HepG2 (cell line): ENCODE measurements around the gene MAMSTR. TPM values are rescaled to one million over a fixed set of nuclear protein-coding genes. Genes with fewer than 3 reads are reported as not detected.

ENCODE experiments used
- ARID4A ChIP-seq: sonication (generic); formaldehyde crosslinking; IDR thresholded peaks from 2 replicates; pipeline ENCODE4 v1.5.0; 2020; ENCODE audit warnings: mild to moderate bottlenecking, missing genetic modification reagents, borderline replicate concordance
- CEBPB ChIP-seq: IDR thresholded peaks from 2 replicates; pipeline ENCODE4 v1.6.1; 2011; ENCODE audit warnings: low read depth, low read length, improper control_type of control experiment, borderline replicate concordance
- E2F5 ChIP-seq: sonication (generic); formaldehyde crosslinking; conservative IDR thresholded peaks from 2 replicates; pipeline ENCODE4 v1.4.0; 2020; ENCODE audit warnings: missing genetic modification reagents
- EHMT2 ChIP-seq: fragments of 200-600 bp; sonication (generic); IDR thresholded peaks from 2 replicates; pipeline ENCODE4 v1.7.0; 2017; ENCODE audit warnings: antibody characterized with exemption, low read depth, low read length, borderline replicate concordance
- GMEB2 ChIP-seq: IDR thresholded peaks from 2 replicates; pipeline ENCODE4 v1.6.1; 2016; ENCODE audit warnings: missing biosample characterization, missing genetic modification reagents, low read depth
- NAIF1 ChIP-seq: sonication (generic); formaldehyde crosslinking; IDR thresholded peaks from 2 replicates; pipeline ENCODE4 v1.5.0; 2020; ENCODE audit warnings: mild to moderate bottlenecking, missing genetic modification reagents, borderline replicate concordance
- POGZ ChIP-seq: sonication (generic); formaldehyde crosslinking; IDR thresholded peaks from 2 replicates; pipeline ENCODE4 v1.4.0; 2020; ENCODE audit warnings: mild to moderate bottlenecking, missing genetic modification reagents
- REL ChIP-seq: sonication (generic); formaldehyde crosslinking; conservative IDR thresholded peaks from 2 replicates; pipeline ENCODE4 v1.8.0; 2022; ENCODE audit warnings: mild to moderate bottlenecking, missing genetic modification reagents, moderate library complexity
- RELA ChIP-seq: sonication (generic); formaldehyde crosslinking; IDR thresholded peaks from 2 replicates; pipeline ENCODE4 v1.4.0; 2020; ENCODE audit warnings: missing genetic modification reagents
- SIN3B ChIP-seq: fragments of 150-350 bp; IDR thresholded peaks from 2 replicates; pipeline ENCODE4 v1.6.1; 2014; ENCODE audit warnings: low read length
- SOX13 ChIP-seq, 3 experiments: fragments of 450-650 bp in 1 of 3; sonication (generic) in 1 of 3; formaldehyde crosslinking in 1 of 3; IDR thresholded peaks in 2 of 3; conservative IDR thresholded peaks in 1 of 3; 2 replicates each; pipeline versions ENCODE4 v1.5.0 to v1.6.1; 2016 to 2020; ENCODE audit warnings: antibody characterized with exemption in 1 of 3, mild to moderate bottlenecking in 1 of 3, missing compliant biosample characterization in 1 of 3, missing genetic modification reagents in 1 of 3, moderate library complexity in 1 of 3
- SOX5 ChIP-seq: IDR thresholded peaks from 2 replicates; pipeline ENCODE4 v1.6.1; 2016; ENCODE audit warnings: borderline replicate concordance
- TOPORS ChIP-seq: sonication (generic); formaldehyde crosslinking; IDR thresholded peaks from 2 replicates; pipeline ENCODE4 v1.8.0; 2023; ENCODE audit warnings: mild to moderate bottlenecking, missing genetic modification reagents
- ZNF574 ChIP-seq: sonication (generic); formaldehyde crosslinking; IDR thresholded peaks from 2 replicates; pipeline ENCODE4 v1.4.0; 2020; ENCODE audit warnings: missing genetic modification reagents
- ZNF580 ChIP-seq: IDR thresholded peaks from 2 replicates; pipeline ENCODE4 v1.6.1; 2016; ENCODE audit warnings: low read depth, borderline replicate concordance
- ZNF598 ChIP-seq: sonication (generic); formaldehyde crosslinking; IDR thresholded peaks from 2 replicates; pipeline ENCODE4 v1.5.1; 2020; ENCODE audit warnings: mild to moderate bottlenecking, missing genetic modification reagents, borderline replicate concordance
- ZNF761 ChIP-seq: sonication (generic); formaldehyde crosslinking; conservative IDR thresholded peaks from 2 replicates; pipeline ENCODE4 v1.4.0; 2020; ENCODE audit warnings: mild to moderate bottlenecking, missing genetic modification reagents
- ZNF792 ChIP-seq: IDR thresholded peaks from 2 replicates; pipeline ENCODE4 v1.6.1; 2016
- polyA plus RNA-seq, 8 experiments: library from polyadenylated mRNA; depleted of rRNA in 3 of 8; stranded (reverse) in 7 of 8; unstranded in 1 of 8; fragments of >200 nt; fragmentation: Illumina TruSeq in 4 of 8; extraction: Trizol in 4 of 8; gene quantifications; 2 replicates each; pipeline versions ENCODE4 v1.2.1 to v1.2.3, GENCODE V29; 2011 to 2016; ENCODE audit warnings: low read depth in 4 of 8, missing spikeins in 1 of 8, mixed read lengths in 1 of 8; ENCODE audit not compliant: insufficient read depth in 1 of 8
- total RNA-seq, 5 experiments: library from RNA; depleted of rRNA; stranded (reverse); fragments of >200 nt; fragmentation: Illumina TruSeq; extraction: Trizol; gene quantifications; 2 replicates each; pipeline ENCODE4 v1.2.3, GENCODE V29; 2016; ENCODE audit warnings: low read depth in 1 of 5

The MAMSTR gene
- total and polyA plus RNA-seq, 2 of the 13 experiments (the other 11 are each of a cell fraction or from before 2014, with no cell fraction given), result 2.2 to 2.4 TPM

- TF ChIP-seq ARID4A (CRISPR knock-in tag) (peak; percentile 50; the same call in 1 of the 2 replicates), POGZ (CRISPR knock-in tag) (0 out of 2 replicates have a peak, but pooled peaks have one; percentile 24), TOPORS (CRISPR knock-in tag) (no peak), ZNF574 (peak; percentile 82), EHMT2 (no peak), NAIF1 (CRISPR knock-in tag) (peak; percentile 98), REL (CRISPR knock-in tag) (no peak), SOX13 (IDR thresholded peaks at IDR 0.05) (no peak), SOX13 (CRISPR knock-in tag; conservative IDR thresholded peaks at IDR 0.05 in 1 of 2, IDR thresholded peaks at IDR 0.05 in 1 of 2) (peak in 1 of 2 experiments; percentile 25; a peak in 1 of 4 replicates), SOX5 (CRISPR knock-in tag) (peak; percentile 62; the same call in 1 of the 2 replicates), ZNF761 (CRISPR knock-in tag) (0 out of 2 replicates have a peak, but pooled peaks have one; percentile 17), ZNF580 (CRISPR knock-in tag) (peak; percentile 73), SIN3B (peak; percentile 57; the same call in 1 of the 2 replicates), E2F5 (CRISPR knock-in tag) (peak; percentile 99), GMEB2 (peak; percentile 61), ZNF792 (CRISPR knock-in tag) (peak; percentile 22; the same call in 1 of the 2 replicates), CEBPB (no peak), ZNF598 (CRISPR knock-in tag) (0 out of 2 replicates have a peak, but pooled peaks have one; percentile 60), RELA (no peak)
Observed at GRCh38 chr19:48720613-48721296, 1.2 kb upstream of the MAMSTR start (continued).
